ENCODE data around the gene MYOM1. TPM values are rescaled to one million over a fixed set of nuclear protein-coding genes. Genes with fewer than 3 reads are reported as not detected.

The MYOM1 gene
- total RNA-seq, 1 donor from 2014 or later, result 1.1 TPM

- H3K27ac Mint-ChIP-seq, result no peak overlapping the region
- peaks cover 8% of the 10 kb centered on the region for H3K4me1 Mint-ChIP-seq (ENCODE audit: low read depth)
- no peak for TF ChIP-seq CTCF (IDR thresholded peaks at IDR 0.05; ENCODE audit: unreplicated experiment)
- DNase-seq (ENCODE audit: low spot score, unreplicated experiment), result no peak
- H3K4me3 Mint-ChIP-seq (ENCODE audit: low read depth), result no peak overlapping the region
- peaks cover 2% of the 10 kb centered on the region for H3K27me3 Mint-ChIP-seq
- H3K9me3 Mint-ChIP-seq (ENCODE audit: low read depth), result no peaks in the 10 kb centered on the region
- H3K36me3 Mint-ChIP-seq (ENCODE audit: insufficient read depth), result no peaks in the 10 kb centered on the region
Observed at GRCh38 chr18:3111523-3112240, 108.1 kb downstream of the MYOM1 start.

GRCh38 chr18:3110034-3110752 lies 109.6 kb downstream of the MYOM1 start:
- peaks cover 8% of the 10 kb centered on the region for H3K4me1 Mint-ChIP-seq (ENCODE audit: low read depth)
- H3K9me3 Mint-ChIP-seq (ENCODE audit: low read depth), result no peaks in the 10 kb centered on the region
- DNase-seq (ENCODE audit: low spot score, unreplicated experiment), result no peak
- no peak for TF ChIP-seq CTCF (IDR thresholded peaks at IDR 0.05; ENCODE audit: unreplicated experiment)
- H3K4me3 Mint-ChIP-seq (ENCODE audit: low read depth), result no peak overlapping the region
- H3K27me3 Mint-ChIP-seq, result no peaks in the 10 kb centered on the region
- no peaks in the 10 kb centered on the region for H3K36me3 Mint-ChIP-seq (ENCODE audit: insufficient read depth)
- no peak overlapping the region for H3K27ac Mint-ChIP-seq

- H3K4me3 Mint-ChIP-seq (ENCODE audit: low read depth), result no peak overlapping the region
- H3K36me3 Mint-ChIP-seq (ENCODE audit: insufficient read depth), result no peaks in the 10 kb centered on the region
- H3K27ac Mint-ChIP-seq, result no peak overlapping the region
- no peak for DNase-seq (ENCODE audit: low spot score, unreplicated experiment)
- TF ChIP-seq CTCF (IDR thresholded peaks at IDR 0.05; ENCODE audit: unreplicated experiment), result no peak
- no peaks in the 10 kb centered on the region for H3K9me3 Mint-ChIP-seq (ENCODE audit: low read depth)
- no peaks in the 10 kb centered on the region for H3K27me3 Mint-ChIP-seq
- H3K4me1 Mint-ChIP-seq (ENCODE audit: low read depth), result peaks cover 12% of the 10 kb centered on the region
Observed at GRCh38 chr18:3107740-3108151, 112.0 kb downstream of the MYOM1 start.

- peaks cover 13% of the 10 kb centered on the region for H3K4me1 Mint-ChIP-seq (ENCODE audit: low read depth)
- no peaks in the 10 kb centered on the region for H3K9me3 Mint-ChIP-seq (ENCODE audit: low read depth)
- H3K27me3 Mint-ChIP-seq, result no peaks in the 10 kb centered on the region
- DNase-seq (ENCODE audit: low spot score, unreplicated experiment), result no peak
- no peak overlapping the region for H3K27ac Mint-ChIP-seq
- no peaks in the 10 kb centered on the region for H3K36me3 Mint-ChIP-seq (ENCODE audit: insufficient read depth)
- no peak for TF ChIP-seq CTCF (IDR thresholded peaks at IDR 0.05; ENCODE audit: unreplicated experiment)
- H3K4me3 Mint-ChIP-seq (ENCODE audit: low read depth), result no peak overlapping the region
Observed at GRCh38 chr18:3104190-3105054, 115.3 kb downstream of the MYOM1 start.

GRCh38 chr18:3103576-3103975 lies 116.2 kb downstream of the MYOM1 start:
- DNase-seq (ENCODE audit: low spot score, unreplicated experiment), result no peak
- TF ChIP-seq CTCF (IDR thresholded peaks at IDR 0.05; ENCODE audit: unreplicated experiment), result no peak
- H3K9me3 Mint-ChIP-seq (ENCODE audit: low read depth), result no peaks in the 10 kb centered on the region
- H3K4me3 Mint-ChIP-seq (ENCODE audit: low read depth), result no peak overlapping the region
- H3K4me1 Mint-ChIP-seq (ENCODE audit: low read depth), result peaks cover 13% of the 10 kb centered on the region
- no peaks in the 10 kb centered on the region for H3K36me3 Mint-ChIP-seq (ENCODE audit: insufficient read depth)
- H3K27ac Mint-ChIP-seq, result no peak overlapping the region
- H3K27me3 Mint-ChIP-seq, result no peaks in the 10 kb centered on the region

All from progenitor cell of endocrine pancreas (in vitro differentiated cells).